GM21576 (cell line): Measurements from ENCODE around the gene ALG6.
"Not testable (repeated sequence)": the region's sequence is repeated elsewhere in the genome, so short reads cannot be mapped to it uniquely, and the experiment has no call there.

ENCODE experiments used
- ATAC-seq: cut with Tn5 transposase; IDR thresholded peaks from one replicate; pipeline ENCODE4 v1.9.1; 2021; ENCODE audit warnings: mild to moderate bottlenecking, moderate library complexity; ENCODE audit not compliant: unreplicated experiment

The ALG6 gene

DNA sequence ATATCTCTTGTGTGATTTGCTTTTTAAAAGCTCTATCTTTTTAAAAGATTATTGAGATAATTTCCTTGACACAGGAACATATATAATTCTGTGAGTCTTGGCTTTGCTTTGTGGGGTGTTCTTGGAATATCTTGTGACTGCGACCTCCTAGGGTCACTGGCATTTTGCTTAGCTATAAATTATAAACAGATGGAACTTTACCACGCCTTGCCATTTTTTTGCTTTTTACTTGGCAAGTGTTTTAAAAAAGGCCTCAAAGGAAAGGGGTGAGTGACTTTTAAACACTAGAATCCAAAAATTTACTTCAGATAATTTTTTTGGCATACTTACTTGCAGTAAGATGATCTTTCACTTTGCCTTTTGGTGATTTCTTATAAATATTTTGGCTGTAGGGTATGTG lies 43.6 kb downstream of the ALG6 start:
- ATAC-seq = no peak

DNA sequence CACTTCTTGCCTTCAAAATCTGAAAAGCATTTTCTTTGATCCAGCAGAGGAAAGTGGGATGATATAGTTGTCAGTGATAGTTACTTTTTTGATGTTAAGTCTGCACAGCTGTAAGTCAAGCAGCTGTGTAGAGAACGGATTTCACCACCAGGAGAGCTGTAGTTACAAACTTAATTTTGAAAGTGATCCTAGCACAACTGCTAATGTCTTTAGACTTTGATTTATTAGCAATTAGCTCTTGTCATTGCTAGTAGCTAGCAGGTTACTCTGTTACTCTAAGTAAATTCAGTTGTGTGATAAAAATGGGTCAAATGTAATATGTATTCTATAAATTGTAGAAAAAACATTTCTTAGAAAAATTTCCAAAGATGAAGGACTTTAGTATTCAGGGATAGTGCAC lies 46.0 kb downstream of the ALG6 start:
- ATAC-seq = no peak

DNA sequence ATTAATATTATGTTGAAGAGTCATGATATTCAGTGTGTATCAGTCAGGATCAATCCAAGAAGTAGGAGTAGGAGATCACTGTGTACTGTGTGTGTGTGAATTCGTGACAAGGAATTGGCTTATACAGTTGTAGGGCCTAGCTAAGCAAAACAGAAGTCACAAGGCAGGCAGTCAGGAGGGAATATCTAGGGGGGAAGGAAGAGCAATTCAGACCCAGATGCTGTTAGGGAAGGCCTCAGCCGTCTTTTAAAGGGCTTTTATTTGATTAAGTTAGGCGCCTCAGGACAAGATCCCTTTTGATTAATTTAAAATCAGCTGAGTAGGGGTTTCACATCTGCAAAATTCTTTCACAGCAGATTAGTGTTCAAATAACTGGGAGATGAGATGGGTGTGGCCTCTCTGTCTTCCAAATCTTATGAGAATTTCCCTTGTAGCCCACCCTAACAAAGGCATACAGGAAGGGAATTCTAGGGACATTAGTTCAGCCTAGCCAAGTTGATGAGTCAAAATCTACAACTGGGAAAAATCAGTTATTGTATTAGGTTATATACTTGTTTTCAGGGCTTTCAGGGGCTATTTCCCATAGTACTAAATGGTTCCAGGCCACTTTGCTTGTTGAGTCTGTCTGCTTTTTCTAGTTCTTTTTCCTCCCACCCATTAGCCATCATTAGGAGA lies 47.4 kb downstream of the ALG6 start:
- ATAC-seq = no peak

DNA sequence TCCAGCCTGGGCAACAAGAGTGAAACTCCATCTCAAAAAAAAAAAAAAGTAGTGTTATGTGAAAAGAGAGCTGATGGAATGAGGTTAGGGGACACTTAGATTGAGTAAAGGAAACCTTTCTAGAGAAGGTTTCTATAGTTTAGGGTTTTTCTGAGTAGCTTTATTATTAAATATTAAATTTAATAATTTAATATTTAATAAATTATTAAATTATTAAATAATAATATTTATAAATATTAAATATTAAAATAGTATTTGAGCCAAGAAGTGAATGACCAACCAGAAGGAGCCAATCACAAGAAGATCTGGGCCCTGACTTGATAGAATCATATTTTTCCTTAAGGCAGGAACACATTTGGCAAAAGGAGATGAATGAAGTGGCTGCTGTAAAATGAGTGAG lies 50.7 kb downstream of the ALG6 start:
- no peak for ATAC-seq

DNA sequence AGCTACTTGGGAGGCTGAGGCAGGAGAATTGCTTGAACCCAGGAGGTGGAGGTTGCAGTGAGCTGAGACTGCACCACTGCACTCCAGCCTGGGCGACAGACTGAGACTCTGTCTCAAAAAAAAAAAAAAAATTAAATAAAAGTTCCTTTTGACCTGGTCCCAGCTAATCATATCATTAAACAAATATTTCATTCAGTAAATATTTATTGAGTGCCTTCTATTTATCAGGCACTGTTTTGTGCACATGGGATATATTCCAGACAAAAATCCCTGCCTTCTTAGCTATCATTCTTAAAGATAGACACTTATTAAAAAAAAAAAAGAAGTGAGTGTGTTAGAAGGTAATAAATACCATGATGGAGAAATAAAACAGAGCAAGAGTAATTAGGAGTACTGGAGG lies 53.3 kb downstream of the ALG6 start:
- ATAC-seq = not testable (repeated sequence)

DNA sequence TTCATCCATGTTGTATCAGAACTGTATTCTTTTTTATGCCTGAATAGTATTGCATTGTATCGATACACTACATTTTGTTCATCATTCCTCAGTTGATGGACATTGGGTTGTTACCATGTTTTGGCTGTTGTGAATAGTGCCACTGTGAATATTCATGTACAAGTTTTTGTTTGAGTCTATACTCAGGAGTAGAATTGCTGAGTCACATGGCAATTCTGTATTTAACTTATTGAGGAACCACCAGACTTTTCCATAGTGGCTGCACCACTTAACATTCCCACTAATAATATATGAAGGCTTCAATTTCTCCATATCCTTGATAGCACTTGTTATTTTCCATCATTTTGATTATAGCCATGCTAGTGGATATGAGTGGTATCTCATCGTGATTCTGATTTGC lies 56.2 kb downstream of the ALG6 start:
- no peak for ATAC-seq

DNA sequence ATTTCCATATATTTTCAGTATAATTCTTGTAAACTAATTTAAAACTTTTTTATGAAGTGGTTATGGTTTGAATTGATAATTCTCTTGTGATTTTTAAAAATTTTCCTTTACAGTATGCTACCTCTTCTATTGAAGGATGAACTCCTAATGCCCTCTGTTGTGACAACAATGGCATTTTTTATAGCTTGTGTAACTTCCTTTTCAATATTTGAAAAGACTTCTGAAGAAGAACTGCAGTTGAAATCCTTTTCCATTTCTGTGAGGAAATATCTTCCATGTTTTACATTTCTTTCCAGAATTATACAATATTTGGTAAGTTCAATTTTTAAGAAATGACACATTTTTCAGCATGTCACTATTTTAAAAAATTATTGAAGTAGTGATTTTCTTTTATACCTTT lies 61.4 kb downstream of the ALG6 start:
- no peak for ATAC-seq

DNA sequence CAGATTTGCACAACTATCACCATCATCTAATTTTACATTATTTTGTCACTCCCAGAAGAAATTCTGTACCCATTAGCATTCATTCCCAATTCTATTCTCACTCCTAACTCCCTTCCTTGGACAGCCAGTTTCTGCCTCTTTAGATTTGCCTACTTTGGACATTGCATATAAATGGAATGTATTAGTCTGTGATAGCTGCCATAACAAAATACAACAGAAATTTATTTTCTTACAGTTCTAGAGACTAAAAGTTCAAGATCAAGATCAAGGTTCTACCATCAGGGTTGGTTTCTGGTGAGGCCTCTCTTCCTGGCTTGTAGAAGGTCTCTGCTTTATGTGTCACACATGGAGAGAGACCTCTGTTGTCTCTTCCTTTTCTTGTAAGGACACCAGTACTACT lies 61.9 kb downstream of the ALG6 start:
- ATAC-seq = no peak

DNA sequence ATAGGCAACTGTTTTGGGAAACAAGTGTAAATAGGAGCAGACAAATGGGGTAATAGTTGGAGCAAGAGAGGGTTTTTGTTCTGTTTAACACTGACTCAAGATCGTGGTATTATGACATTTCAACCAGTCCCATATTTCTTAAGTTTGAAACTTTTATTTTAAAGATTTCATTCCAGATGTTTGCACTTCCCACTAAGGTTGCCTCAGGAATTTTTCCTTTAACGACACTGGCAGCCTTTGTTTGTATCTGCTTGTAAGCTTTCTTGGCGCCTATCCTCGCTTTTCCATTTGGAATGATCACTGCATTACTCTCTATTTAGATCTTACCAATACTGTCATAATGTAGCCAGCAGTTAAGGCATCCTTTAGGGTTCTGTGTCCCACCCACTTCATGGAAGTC lies 67.7 kb downstream of the ALG6 start:
- no peak for ATAC-seq

DNA sequence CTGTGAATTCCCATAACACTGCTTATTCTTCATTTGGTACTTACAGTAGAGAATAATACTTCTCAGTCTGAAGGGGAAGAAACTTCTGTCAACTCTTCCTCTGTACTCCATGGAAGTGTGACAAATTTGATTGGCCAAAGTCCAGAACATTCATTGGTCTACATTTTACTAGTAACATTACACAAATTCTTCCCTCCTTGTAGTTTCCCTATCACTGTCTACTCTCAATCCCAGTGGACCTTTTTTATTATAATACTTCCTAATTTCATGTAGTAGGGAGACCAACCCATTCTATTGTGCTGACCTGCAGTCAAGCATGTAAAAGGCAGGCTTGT lies 74.7 kb downstream of the ALG6 start:
- ATAC-seq = no peak

DNA sequence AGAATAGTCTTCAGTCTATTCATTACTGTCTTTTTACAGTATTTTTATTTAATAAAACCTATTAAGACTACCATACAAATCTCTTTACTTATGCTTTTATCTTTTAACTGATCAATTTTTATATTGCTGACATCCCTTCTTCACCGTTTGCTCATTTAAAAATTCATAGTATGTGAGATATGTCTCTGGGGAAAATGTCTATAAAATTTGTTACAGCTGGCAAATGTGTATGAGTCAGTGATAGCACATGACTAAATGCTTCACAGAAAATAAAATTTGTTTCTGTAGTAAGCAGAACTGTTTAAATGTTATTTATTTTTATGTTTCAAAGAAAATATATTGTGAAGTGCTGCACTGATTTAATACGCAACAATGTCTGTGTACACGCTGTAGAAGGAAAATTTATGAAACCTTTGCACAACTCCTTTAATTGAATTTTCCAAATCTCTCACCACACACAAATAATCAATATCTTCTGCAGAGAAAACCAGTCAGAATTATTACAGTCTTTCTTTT lies 81.4 kb downstream of the ALG6 start:
- ATAC-seq = no peak

DNA sequence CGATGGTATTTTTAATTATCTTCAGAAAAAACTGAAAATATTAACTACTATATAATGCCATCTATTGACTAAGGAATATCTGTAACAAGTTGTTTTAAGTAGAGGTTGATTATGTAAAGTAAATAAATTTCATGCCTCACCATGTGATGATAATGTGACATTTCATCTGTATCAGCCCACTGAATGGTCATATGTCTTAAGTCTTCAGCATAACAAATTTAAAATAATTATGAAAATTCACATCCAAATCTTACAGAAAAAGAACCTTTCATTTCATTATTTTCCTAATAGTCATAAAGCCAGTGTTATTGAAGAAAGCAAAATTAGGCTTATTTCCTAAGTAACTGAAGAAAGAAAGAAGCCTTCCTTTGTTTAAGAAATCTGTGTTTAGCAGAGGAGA lies 83.0 kb downstream of the ALG6 start:
- ATAC-seq = no peak

DNA sequence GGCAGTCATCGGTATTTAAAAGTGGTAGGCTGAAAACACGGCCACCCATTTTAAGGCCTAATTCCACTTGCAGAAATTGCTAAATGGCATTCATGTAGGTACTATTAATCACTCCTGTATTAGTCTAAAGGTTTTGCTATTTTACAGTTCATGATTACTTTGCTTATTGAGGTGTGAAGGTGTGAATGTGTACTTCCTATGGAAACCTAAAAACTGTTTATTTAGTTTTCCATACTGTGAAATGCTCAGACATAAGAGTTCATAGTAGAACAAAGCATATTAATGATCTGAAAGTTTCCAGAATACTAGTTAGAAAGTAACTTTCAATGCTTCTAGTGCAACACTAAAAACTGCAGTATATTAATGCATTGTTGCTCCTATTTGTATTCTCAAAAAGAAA lies 85.8 kb downstream of the ALG6 start:
- no peak for ATAC-seq

DNA sequence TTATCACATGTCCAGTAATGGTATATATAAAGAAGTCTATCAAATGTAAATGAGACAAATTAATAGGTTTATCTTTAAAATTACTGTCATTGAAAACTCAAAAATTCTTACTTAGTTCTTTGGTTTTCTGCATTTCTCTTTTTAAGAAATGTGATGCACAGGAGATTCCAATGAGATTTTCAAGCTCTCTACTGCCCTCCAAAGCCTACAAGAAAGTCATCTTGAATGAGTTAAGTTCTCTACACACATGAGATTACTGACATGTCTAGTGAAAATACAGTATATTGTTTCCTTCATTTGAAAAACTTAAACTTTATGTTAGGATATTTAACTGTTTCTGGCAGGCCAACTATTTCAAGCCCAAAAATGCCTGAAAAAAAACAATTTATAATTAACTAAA lies 86.8 kb downstream of the ALG6 start:
- ATAC-seq = no peak

DNA sequence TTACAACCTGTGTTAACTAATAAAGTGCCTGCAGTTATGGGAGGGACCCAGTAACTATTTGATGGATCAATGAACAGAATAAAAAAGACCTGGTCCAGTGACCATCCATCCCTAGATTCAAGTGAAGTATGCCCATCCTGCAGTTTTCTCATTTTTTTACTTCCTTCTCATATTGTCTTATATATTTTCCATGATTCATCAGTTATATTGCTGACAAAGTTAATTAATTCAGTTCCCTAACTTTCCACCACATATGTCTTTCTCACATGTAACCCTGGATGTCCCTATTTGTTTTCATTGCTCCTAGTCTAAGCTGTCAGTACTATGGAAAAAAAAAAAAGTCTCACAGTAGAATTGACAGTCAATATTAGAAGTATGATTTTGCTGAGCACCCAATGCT lies 91.3 kb downstream of the ALG6 start:
- ATAC-seq = no peak

DNA sequence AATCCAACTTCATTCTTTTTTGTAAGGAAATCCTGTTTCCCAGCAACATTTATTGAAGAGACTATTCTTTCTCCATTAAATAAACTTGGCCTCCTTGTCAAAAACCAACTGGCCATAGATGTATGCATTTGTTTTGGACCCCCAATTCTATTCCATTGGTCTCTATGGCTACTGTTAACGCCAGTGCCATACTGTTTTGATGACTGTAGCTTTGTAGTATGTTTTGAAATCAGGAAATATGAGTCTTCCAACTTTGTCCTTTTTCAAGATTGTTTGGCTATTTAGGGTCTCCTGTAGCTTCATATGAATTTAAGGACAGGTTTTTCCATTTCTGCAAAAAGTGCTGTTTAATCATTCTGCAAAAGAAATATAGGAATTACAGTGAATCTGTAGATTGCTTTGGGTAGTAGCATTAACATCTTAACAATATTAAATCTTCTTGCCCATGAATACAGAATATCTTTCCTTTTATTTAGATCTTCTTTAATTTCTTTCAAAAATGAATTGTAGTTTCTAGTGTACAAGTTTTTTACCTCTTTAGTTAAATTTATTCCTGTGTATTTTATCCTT lies 94.3 kb downstream of the ALG6 start:
- ATAC-seq = no peak

DNA sequence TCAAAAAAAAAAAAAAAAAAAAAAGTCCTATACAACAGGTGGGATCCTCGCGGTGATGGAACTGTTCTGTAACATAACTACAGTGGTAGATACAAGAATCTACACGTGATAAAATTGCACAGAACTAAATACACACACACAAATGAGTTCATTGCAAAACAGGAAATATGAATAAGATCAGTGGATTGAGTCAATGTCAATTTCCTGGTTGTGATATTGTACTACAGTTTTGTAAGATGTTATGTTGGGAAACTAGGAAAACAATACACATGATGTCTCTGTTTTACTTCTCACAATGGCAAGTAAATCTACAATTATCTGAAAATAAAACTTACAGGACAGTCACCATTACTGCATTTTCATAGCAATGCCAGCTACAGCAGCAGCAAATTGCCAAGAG lies 95.8 kb downstream of the ALG6 start:
- no peak for ATAC-seq

DNA sequence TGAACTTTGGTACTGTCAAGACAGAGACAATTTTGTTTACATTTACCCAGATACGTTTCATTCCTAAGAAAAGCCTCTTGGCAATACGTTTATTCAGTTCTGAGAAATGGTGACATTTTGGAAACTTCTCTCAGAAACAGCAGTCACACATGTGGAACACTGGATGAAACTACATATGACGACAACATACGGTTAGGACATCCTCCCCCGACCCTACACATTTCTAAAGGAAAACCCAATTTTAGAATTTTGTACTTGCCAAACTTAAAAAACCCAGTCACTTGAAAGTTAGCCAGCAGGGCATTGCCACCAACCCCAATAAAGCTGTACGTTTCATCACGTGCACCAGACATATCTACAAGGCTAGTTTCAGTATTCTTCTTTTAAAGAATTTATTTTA lies 98.8 kb downstream of the ALG6 start:
- no peak for ATAC-seq

DNA sequence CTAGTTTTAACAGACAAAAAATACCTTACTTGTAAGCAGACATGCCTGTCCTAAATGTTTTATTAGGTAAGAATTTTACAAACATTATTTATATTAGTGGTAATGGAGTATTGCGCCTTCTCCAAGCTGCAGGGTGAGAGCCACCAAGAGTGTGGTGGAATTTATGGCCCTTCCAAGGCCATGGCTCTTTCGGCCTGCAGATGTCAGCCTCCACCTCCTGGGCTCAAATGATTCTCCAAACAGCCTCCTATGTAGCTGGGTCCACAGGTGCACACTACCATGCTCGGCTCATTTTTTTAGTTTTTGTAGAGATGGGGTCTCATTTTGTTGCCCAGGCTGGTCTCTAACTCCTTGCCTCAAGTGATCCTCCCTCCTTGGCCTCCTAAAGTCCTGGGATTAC lies 99.3 kb downstream of the ALG6 start:
- ATAC-seq = no peak

DNA sequence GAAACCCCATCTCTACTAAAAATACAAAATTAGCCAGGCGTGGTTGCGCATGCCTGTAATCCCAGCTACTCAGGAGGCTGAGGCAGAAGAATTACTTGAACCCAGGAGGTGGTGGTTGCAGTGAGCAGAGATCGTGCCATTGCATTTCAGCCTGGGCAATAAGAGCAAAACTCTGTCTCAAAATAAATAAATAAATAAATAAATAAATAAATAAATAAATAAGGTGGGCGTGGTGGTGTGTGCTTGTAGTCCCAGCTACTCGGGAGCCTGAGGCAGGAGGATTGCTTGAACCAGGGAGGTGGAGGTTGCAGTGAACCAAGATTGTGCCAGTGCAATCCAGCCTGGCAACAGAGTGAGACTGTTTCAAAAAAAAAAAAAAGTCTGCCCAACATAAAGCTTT lies 101.3 kb downstream of the ALG6 start:
- ATAC-seq = not testable (repeated sequence)

DNA sequence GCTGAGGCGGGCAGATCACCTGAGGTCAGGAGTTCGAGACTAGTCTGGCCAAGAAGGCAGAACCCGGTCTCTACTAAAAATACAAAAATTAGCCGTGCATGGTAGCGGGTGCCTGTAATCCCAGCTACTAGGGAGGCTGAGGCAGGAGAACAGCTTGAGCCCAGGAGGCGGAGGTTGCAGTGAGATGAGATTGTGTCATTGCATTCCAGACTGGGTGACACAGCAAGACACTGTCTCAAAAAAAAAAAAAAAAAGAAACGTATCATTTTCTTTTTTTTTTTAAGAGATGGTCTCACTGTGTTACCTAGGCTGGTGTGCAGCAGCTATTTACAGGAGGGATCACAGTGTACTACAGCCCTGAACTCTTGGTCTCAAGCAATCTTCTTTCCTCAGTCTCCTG lies 108.3 kb downstream of the ALG6 start:
- no peak for ATAC-seq

DNA sequence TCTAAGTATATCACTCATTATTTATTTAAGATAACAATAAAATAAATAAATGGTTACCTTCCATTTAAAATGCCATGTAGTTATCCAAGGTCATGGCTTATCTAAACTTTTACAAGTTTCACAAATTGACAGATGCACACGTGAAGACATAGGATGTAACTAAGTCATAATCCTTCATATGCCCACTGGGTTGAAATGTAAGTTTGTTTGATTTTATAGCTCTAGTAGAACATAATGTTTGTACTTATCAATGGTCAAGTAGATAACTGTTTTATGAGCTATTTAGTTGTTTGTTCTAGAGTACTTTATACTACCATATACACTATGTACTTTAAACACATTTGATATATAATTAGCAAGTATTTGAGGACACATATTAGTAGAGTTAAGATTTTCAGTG lies 112.6 kb downstream of the ALG6 start:
- no peak for ATAC-seq

DNA sequence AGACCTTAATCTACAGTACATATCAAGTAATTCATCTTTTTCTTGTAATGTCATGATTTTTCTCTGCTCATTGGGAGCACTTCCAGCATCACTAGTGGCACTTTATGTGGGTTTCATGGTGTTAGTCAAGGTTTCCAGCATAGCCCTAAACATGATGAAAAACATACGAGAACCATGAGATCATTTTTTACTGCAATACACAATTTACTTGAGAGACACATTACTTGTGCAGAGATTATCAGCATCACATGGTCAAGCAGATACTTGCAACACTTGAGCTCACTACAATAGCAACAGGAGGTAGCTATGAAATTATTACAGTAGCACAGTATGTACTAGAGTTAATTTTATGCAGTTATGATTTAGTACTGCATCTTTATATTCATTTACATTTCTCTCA lies 119.2 kb downstream of the ALG6 start:
- ATAC-seq = no peak
